K562 (cell line): ENCODE measurements around the gene NRSN2. TPM values are rescaled to one million over a fixed set of nuclear protein-coding genes. Genes with fewer than 3 reads are reported as not detected.

Experiments used
- ELF1 ChIP-seq: fragments of 200-800 bp; sonication (Bioruptor generic); IDR thresholded peaks from 2 replicates; pipeline ENCODE4 v1.6.1; 2016; ENCODE audit warnings: missing genetic modification characterization, missing compliant biosample characterization
- MGA ChIP-seq: fragments of 450-650 bp; IDR thresholded peaks from 2 replicates; pipeline ENCODE4 v1.6.1; 2016; ENCODE audit warnings: mild to moderate bottlenecking, moderate library complexity
- NBN ChIP-seq: fragments of 450-650 bp; IDR thresholded peaks from 2 replicates; pipeline ENCODE4 v1.6.1; 2016; ENCODE audit warnings: low read depth, mild to moderate bottlenecking
- NFE2 ChIP-seq: IDR thresholded peaks from 2 replicates; pipeline ENCODE4 v1.6.1; 2014; ENCODE audit warnings: antibody characterized with exemption, low read depth
- PBX2 ChIP-seq, 2 experiments: IDR thresholded peaks in 1 of 2; conservative IDR thresholded peaks in 1 of 2; 2 replicates each; pipeline ENCODE4 v1.6.1; 2016; ENCODE audit warnings: low read depth in 2 of 2, mild to moderate bottlenecking in 1 of 2, missing compliant biosample characterization in 1 of 2, missing genetic modification characterization in 1 of 2, moderate library complexity in 1 of 2
- ZKSCAN8 ChIP-seq: fragments of 200-800 bp; sonication (Bioruptor generic); IDR thresholded peaks from 2 replicates; pipeline ENCODE4 v1.6.1; 2016; ENCODE audit warnings: missing genetic modification characterization, missing compliant biosample characterization
- ZMIZ1 ChIP-seq, 2 experiments: fragments of 150-350 bp in 1 of 2; IDR thresholded peaks; 2 replicates each; pipeline ENCODE4 v1.6.1; 2012 to 2016; ENCODE audit warnings: low read depth in 2 of 2, low read length in 2 of 2, mild to moderate bottlenecking in 1 of 2, moderate library complexity in 1 of 2
- ZNF445 ChIP-seq: fragments of 250-450 bp; sonication (Bioruptor Pico); IDR thresholded peaks from 2 replicates; pipeline ENCODE4 v1.4.0; 2020; ENCODE audit warnings: low read depth, mild to moderate bottlenecking, moderate library complexity
- polyA plus RNA-seq, 8 experiments: library from polyadenylated mRNA; depleted of rRNA in 4 of 8; stranded (reverse) in 5 of 8; unstranded in 3 of 8; fragments of >200 nt; fragmentation: Nextera tagmentation in 2 of 8; fragmentation: Illumina TruSeq in 1 of 8; extraction: Ambion mirVana in 2 of 8; extraction: Trizol in 1 of 8; gene quantifications; 2 replicates each; pipeline versions ENCODE4 v1.2.1 to v1.2.3, GENCODE V29; 2011 to 2014; ENCODE audit warnings: inconsistent platforms in 1 of 8, missing spikeins in 1 of 8
- total RNA-seq, 7 experiments: library from RNA; depleted of rRNA in 6 of 7; stranded (reverse); fragments of >200 nt in 6 of 7; fragmentation: Illumina TruSeq in 2 of 7; extraction: Trizol in 2 of 7; gene quantifications; 2 replicates each; pipeline versions ENCODE4 v1.2.1 to v1.2.3, GENCODE V29; 2011 to 2021; ENCODE audit warnings: low replicate concordance in 1 of 7

The NRSN2 gene
- total and polyA plus RNA-seq, 9 of the 15 experiments (the other 6 are each of a cell fraction or from before 2014, with no cell fraction given), result 7.5 to 29.7 (median 11.1) TPM

GRCh38 chr20:381581-382290 is 34.8 kb downstream of the NRSN2 start (continued):
- no peak for TF ChIP-seq PBX2 (CRISPR knock-in tag; IDR thresholded peaks at IDR 0.05; ENCODE audit: low read depth)
- no peak for TF ChIP-seq PBX2 (tag; conservative IDR thresholded peaks at IDR 0.05; ENCODE audit: low read depth)
- TF ChIP-seq ELF1 (tag), result no peak
- no peak for TF ChIP-seq ZNF445 (CRISPR knock-in tag)
- TF ChIP-seq MGA, result no peak
- TF ChIP-seq NFE2, result no peak
- TF ChIP-seq ZMIZ1 (IDR thresholded peaks at IDR 0.05; ENCODE audit: low read depth in 2 of 2, low read length in 2 of 2), result no peak; a peak in 1 of 4 replicates
- TF ChIP-seq ZKSCAN8 (CRISPR knock-in tag), result no peak
- TF ChIP-seq NBN, result no peak
